HCT116 (cell line): Measurements from ENCODE around the gene LRRC31. TPM values are rescaled to one million over a fixed set of nuclear protein-coding genes. Genes with fewer than 3 reads are reported as not detected.

ENCODE experiments used
- ATAC-seq: fragments of 200-7000 bp; cut with Tn5 transposase; 2 replicates; pipeline ENCODE4 v1.9.1; 2020; ENCODE audit warnings: mild to moderate bottlenecking, moderate library complexity
- BruUV-seq: library from RNA; stranded (reverse); fragments of 400-500 nt; replicated peaks from 2 replicates; lab custom pipeline; 2021; lab: Mats Ljungman, UMichigan
- CTCF ChIA-PET: fragments of 300-600 bp; sonication (Branson Sonifier 250); formaldehyde crosslinking; loops from one replicate; lab custom pipeline; 2021; ENCODE audit warnings: antibody characterized with exemption; lab: Charles Lee
- POLR2A ChIA-PET: fragments of 300-600, 350-600 bp; sonication (Branson Sonifier 250); formaldehyde crosslinking; loops from one replicate; lab custom pipeline; 2021; ENCODE audit warnings: antibody characterized with exemption; lab: Charles Lee
- RAD21 ChIA-PET, 2 experiments: fragments of 300-600 bp; sonication (Branson Sonifier 250); formaldehyde crosslinking; loops; one replicate each; lab custom pipeline; 2023; ENCODE audit warnings: low total read pairs in 2 of 2; ENCODE audit not compliant: uncharacterized antibody in 2 of 2, unreplicated experiment in 2 of 2, low non-redundant PET in 1 of 2; lab: Charles Lee
- DNase-seq: peaks from one replicate; pipeline ENCODE4 v3.0.0-alpha.2; 2010; ENCODE audit warnings: low read depth, low spot score
- H2AFZ ChIP-seq: fragments of 200-600 bp; shearing (Covaris generic), sonication (generic); 2 replicates; pipeline ENCODE4 v1.6.1; 2017; ENCODE audit warnings: low read depth, mixed run types, mixed read lengths, antibody characterized with exemption, low read length; ENCODE audit not compliant: poor library complexity, severe bottlenecking
- H3K27ac ChIP-seq: 2 replicates; pipeline ENCODE4 v1.5.1; 2012; ENCODE audit warnings: low read depth, low read length
- H3K27me3 ChIP-seq: fragments of 200-600 bp; sonication (generic); 2 replicates; pipeline ENCODE4 v1.6.1; 2016; ENCODE audit warnings: mixed run types, low read length, mixed read lengths; ENCODE audit not compliant: insufficient read depth
- H3K36me3 ChIP-seq, 2 experiments: fragments of 200-500 bp in 1 of 2; fragments of 200-600 bp in 1 of 2; sonication (Bioruptor generic) in 1 of 2; sonication (generic) in 1 of 2; 2 replicates each; pipeline versions ENCODE4 v1.5.1 to v1.6.1; 2014 to 2016; ENCODE audit warnings: low read length in 2 of 2, inconsistent platforms in 1 of 2, mixed read lengths in 1 of 2, mixed run types in 1 of 2; ENCODE audit not compliant: insufficient read depth in 2 of 2, control insufficient read depth in 1 of 2
- H3K4me1 ChIP-seq, 2 experiments: fragments of 200-600 bp in 1 of 2; sonication (generic) in 1 of 2; 2 replicates each; pipeline versions ENCODE4 v1.5.1 to v1.6.1; 2012 to 2017; ENCODE audit warnings: low read length in 2 of 2, inconsistent platforms in 1 of 2, mild to moderate bottlenecking in 1 of 2, mixed read lengths in 1 of 2, mixed run types in 1 of 2, moderate library complexity in 1 of 2; ENCODE audit not compliant: insufficient read depth in 2 of 2, control insufficient read depth in 1 of 2
- H3K4me2 ChIP-seq: fragments of 200-600 bp; sonication (generic); 2 replicates; pipeline ENCODE4 v1.6.1; 2017; ENCODE audit warnings: mixed run types, low read length, mixed read lengths
- H3K4me3 ChIP-seq, 2 experiments: fragments of 200-600 bp in 1 of 2; sonication (generic) in 1 of 2; replicated peaks in 1 of 2; 2 replicates each; pipeline ENCODE4 v1.5.1; 2011 to 2016; ENCODE audit warnings: low read length in 2 of 2, control low read depth in 1 of 2, low read depth in 1 of 2, mild to moderate bottlenecking in 1 of 2, mixed read lengths in 1 of 2, mixed run types in 1 of 2
- H3K79me2 ChIP-seq: fragments of 200-600 bp; sonication (generic); 2 replicates; pipeline ENCODE4 v1.6.1; 2017; ENCODE audit warnings: mild to moderate bottlenecking, mixed run types, low read length, moderate library complexity, mixed read lengths; ENCODE audit not compliant: insufficient read depth
- H3K9ac ChIP-seq: fragments of 200-600 bp; sonication (generic); 2 replicates; pipeline ENCODE4 v1.6.1; 2016; ENCODE audit warnings: low read length, mixed read lengths
- H3K9me2 ChIP-seq: fragments of 200-600 bp; sonication (generic), shearing (Covaris generic); 2 replicates; pipeline ENCODE4 v1.6.1; 2017; ENCODE audit warnings: mixed run types, mild to moderate bottlenecking, moderate library complexity; ENCODE audit not compliant: insufficient read depth
- H3K9me3 ChIP-seq, 2 experiments: fragments of 200-500 bp in 1 of 2; fragments of 200-600 bp in 1 of 2; sonication (Bioruptor generic) in 1 of 2; sonication (generic) in 1 of 2; 2 replicates each; pipeline ENCODE4 v1.6.1; 2014 to 2017; ENCODE audit warnings: low read length in 2 of 2, mixed read lengths in 2 of 2, inconsistent platforms in 1 of 2, low read depth in 1 of 2, mild to moderate bottlenecking in 1 of 2, mixed run types in 1 of 2, moderate library complexity in 1 of 2; ENCODE audit not compliant: control insufficient read depth in 1 of 2, insufficient read depth in 1 of 2
- H4K20me1 ChIP-seq: fragments of 200-600 bp; sonication (generic), shearing (Covaris generic); 2 replicates; pipeline ENCODE4 v1.6.1; 2017; ENCODE audit warnings: mixed run types, mild to moderate bottlenecking, moderate library complexity; ENCODE audit not compliant: insufficient read depth
- ATF3 ChIP-seq: IDR thresholded peaks from 2 replicates; pipeline ENCODE4 v1.6.1; 2012
- CBX3 ChIP-seq: IDR thresholded peaks from 2 replicates; pipeline ENCODE4 v1.6.1; 2012; ENCODE audit warnings: low read depth
- CTCF ChIP-seq, 3 experiments: fragments of 200-600 bp in 1 of 3; sonication (generic) in 1 of 3; IDR thresholded peaks in 2 of 3; conservative IDR thresholded peaks in 1 of 3; 2 replicates each; pipeline ENCODE4 v1.5.1; 2012 to 2017; ENCODE audit warnings: low read depth in 2 of 3, low read length in 2 of 3, antibody characterized with exemption in 1 of 3, borderline replicate concordance in 1 of 3, control low read depth in 1 of 3, mild to moderate bottlenecking in 1 of 3, mixed read lengths in 1 of 3, mixed run types in 1 of 3, moderate library complexity in 1 of 3; ENCODE audit not compliant: insufficient read depth in 1 of 3
- JUND ChIP-seq: IDR thresholded peaks from 2 replicates; pipeline ENCODE4 v1.6.1; 2012
- POLR2A ChIP-seq: IDR thresholded peaks from 2 replicates; pipeline ENCODE4 v1.7.0; 2011; ENCODE audit warnings: borderline replicate concordance; ENCODE audit not compliant: insufficient read depth, insufficient read length; ENCODE audit errors: extremely low read depth
- POLR2AphosphoS5 ChIP-seq: IDR thresholded peaks from 2 replicates; pipeline ENCODE4 v1.6.1; 2011; ENCODE audit warnings: mild to moderate bottlenecking, low read depth, low read length, moderate library complexity
- REST ChIP-seq: IDR thresholded peaks from 2 replicates; pipeline ENCODE4 v1.6.1; 2012; ENCODE audit warnings: low read depth
- SP1 ChIP-seq: IDR thresholded peaks from 2 replicates; pipeline ENCODE4 v1.6.1; 2012; ENCODE audit warnings: low read depth
- SRF ChIP-seq: IDR thresholded peaks from 2 replicates; pipeline ENCODE4 v1.6.1; 2012; ENCODE audit warnings: low read depth
- ZNF274 ChIP-seq: fragments of 200-500 bp; sonication (Bioruptor generic); IDR thresholded peaks from 2 replicates; pipeline ENCODE4 v1.6.1; 2014; ENCODE audit warnings: mild to moderate bottlenecking, low read depth, low read length, inconsistent platforms
- intact Hi-C: fragments of 100-400 bp; cut with micrococcal nuclease; formaldehyde crosslinking; loops from 2 replicates; pipeline ENCODE4 v1.10.0; 2022
- total RNA-seq: library from RNA; stranded (reverse); gene quantifications from one replicate; pipeline ENCODE4 v1.2.1, GENCODE V29; 2021; ENCODE audit not compliant: unreplicated experiment

The LRRC31 gene
- total RNA-seq, 1 experiment from 2014 or later, result not detected

- Histone ChIP-seq H2AFZ (no peak overlapping the region), H3K9me3 (no peaks in the 10 kb centered on the region), H3K27me3 (no peaks in the 10 kb centered on the region), H3K36me3 (no peaks in the 10 kb centered on the region), H3K4me3 (no peak overlapping the region), H3K27ac (no peak overlapping the region), H3K79me2 (no peaks in the 10 kb centered on the region), H3K4me1 (no peaks in the 10 kb centered on the region), H4K20me1 (no peaks in the 10 kb centered on the region), H3K9me2 (no peaks in the 10 kb centered on the region), H3K4me2 (no peak overlapping the region), H3K9ac (no peak overlapping the region)
- BruUV-seq, result no TSS peak
- ChIA-PET CTCF (no interaction called here), POLR2A (interaction anchor here (0.6 kb wide), 1 partner anchor 131 kb away, joined by 5 read pairs; no protein-coding TSS in a partner anchor), RAD21 (no interaction called here)
- no peak for ATAC-seq
- intact Hi-C loops, result no loop called here
- no peak for DNase-seq
- TF ChIP-seq SRF (no peak), POLR2AphosphoS5 (no peak), SP1 (no peak), POLR2A (no peak), CTCF (IDR thresholded peaks at IDR 0.05 in 2 of 3, conservative IDR thresholded peaks at IDR 0.05 in 1 of 3; ENCODE audit: borderline replicate concordance in 1 of 3, insufficient read depth in 1 of 3, low read depth in 2 of 3, low read length in 2 of 3) (no peak), ZNF274 (no peak), CBX3 (no peak), JUND (no peak), REST (no peak), ATF3 (no peak)
These were observed 24.4 kb upstream of the LRRC31 start for GRCh38 chr3:169894110-169894509.
